T-helper 1 cell treated with Interleukin-12 subunit alpha and Interleukin-12 subunit beta and Interleukin-4 antibody, amounts not matched to agents 30 μg/mL and 1 μg/mL, for 36 hours (primary cell): ENCODE results near the gene PKP3.

Experiments used
- H3K27ac Mint-ChIP-seq: one replicate; pipeline ENCODE4 v1.8.0; 2021; ENCODE audit warnings: mild to moderate bottlenecking, mixed read lengths
- H3K27me3 Mint-ChIP-seq: one replicate; pipeline ENCODE4 v1.8.0; 2021; ENCODE audit warnings: low read depth, mixed read lengths
- H3K36me3 Mint-ChIP-seq: one replicate; pipeline ENCODE4 v1.8.0; 2021; ENCODE audit warnings: low read depth, mixed read lengths
- H3K4me1 Mint-ChIP-seq: one replicate; pipeline ENCODE4 v1.8.0; 2021; ENCODE audit warnings: low read depth, mixed read lengths
- H3K4me3 Mint-ChIP-seq: one replicate; pipeline ENCODE4 v1.8.0; 2021; ENCODE audit warnings: mild to moderate bottlenecking, moderate library complexity, mixed read lengths
- H3K9me3 Mint-ChIP-seq: one replicate; pipeline ENCODE4 v1.8.0; 2021; ENCODE audit warnings: mixed read lengths

The PKP3 gene

GRCh38 chr11:452916-453527 is 59.0 kb downstream of the PKP3 start:
- H3K27ac Mint-ChIP-seq: no peak overlapping the region
- H3K27me3 Mint-ChIP-seq: no peaks in the 10 kb centered on the region
- peaks cover 16% of the 10 kb centered on the region for H3K36me3 Mint-ChIP-seq
- no peak overlapping the region for H3K4me3 Mint-ChIP-seq
- H3K4me1 Mint-ChIP-seq: peaks cover 31% of the 10 kb centered on the region
- no peaks in the 10 kb centered on the region for H3K9me3 Mint-ChIP-seq

GRCh38 chr11:453564-453963 is 59.6 kb downstream of the PKP3 start:
- H3K27me3 Mint-ChIP-seq: no peaks in the 10 kb centered on the region
- no peak overlapping the region for H3K27ac Mint-ChIP-seq
- no peaks in the 10 kb centered on the region for H3K9me3 Mint-ChIP-seq
- H3K4me3 Mint-ChIP-seq: no peak overlapping the region
- H3K4me1 Mint-ChIP-seq: peaks cover 30% of the 10 kb centered on the region
- H3K36me3 Mint-ChIP-seq: peaks cover 16% of the 10 kb centered on the region

GRCh38 chr11:454043-454442 is 60.0 kb downstream of the PKP3 start:
- Mint-ChIP-seq H3K4me3 (no peak overlapping the region), H3K27me3 (no peaks in the 10 kb centered on the region), H3K36me3 (peaks cover 16% of the 10 kb centered on the region), H3K9me3 (no peaks in the 10 kb centered on the region), H3K27ac (peak overlapping the region; percentile 49), H3K4me1 (peaks cover 28% of the 10 kb centered on the region)
